ENCODE results near the gene NANOS2.
"Not testable (repeated sequence)": the region's sequence is repeated elsewhere in the genome, so short reads cannot be mapped to it uniquely, and the experiment has no call there.

Gene NANOS2

DNA sequence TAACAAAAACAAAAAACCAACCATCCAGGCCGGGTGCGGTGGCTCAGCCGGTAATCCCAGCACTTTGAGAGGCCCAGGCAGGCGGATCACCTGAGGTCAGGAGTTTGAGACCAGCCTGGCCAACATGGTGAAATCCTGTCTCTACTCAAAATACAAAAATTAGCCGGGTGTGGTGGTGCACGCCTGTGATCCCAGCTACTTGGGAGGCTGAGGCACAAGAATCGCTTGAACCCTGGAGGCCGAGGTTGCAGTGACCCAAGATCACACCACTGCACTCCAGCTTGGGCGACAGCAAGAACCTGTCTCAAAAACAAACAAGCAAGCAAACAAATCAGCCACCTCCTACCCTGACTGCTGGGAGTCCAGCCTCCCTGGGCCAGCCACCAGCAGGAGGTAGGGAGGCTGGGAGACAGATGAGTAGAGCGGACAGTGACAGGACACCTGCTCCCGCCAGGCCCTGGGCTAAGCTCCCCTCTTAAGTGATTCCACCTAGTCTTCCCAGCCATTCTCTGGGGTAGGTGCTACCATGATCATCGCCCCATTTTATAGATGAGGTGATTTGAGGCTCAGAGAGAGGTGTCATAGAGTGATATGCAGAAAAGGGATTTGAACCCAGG, 18.5 kb downstream of the NANOS2 start:
- DNase-seq (ENCODE audit: low read depth, low spot score) = not testable (repeated sequence)

DNA sequence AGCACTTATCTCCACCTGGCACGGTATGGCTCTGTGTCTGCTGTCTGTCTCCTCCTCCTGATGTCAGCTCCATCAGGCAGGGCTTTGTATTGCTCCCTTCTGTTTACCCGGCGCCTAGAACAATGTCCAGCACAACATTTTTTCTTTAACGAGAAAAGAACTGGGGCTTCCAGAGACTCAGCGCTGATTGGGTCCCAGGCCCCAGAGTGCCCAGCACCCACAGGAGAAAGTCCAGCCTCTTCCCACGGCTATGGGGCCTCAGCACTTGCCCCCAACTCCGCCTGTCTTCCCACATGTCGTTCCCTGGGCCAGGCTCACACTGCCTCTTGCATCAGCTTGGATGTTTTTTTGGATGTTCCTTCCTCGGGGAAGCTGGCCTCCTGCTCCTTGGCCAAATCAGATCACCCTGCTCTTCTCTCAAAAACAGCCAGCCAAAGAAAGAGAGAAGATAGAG, 19.0 kb downstream of the NANOS2 start:
- no peak for DNase-seq (ENCODE audit: low read depth, low spot score)

DNA sequence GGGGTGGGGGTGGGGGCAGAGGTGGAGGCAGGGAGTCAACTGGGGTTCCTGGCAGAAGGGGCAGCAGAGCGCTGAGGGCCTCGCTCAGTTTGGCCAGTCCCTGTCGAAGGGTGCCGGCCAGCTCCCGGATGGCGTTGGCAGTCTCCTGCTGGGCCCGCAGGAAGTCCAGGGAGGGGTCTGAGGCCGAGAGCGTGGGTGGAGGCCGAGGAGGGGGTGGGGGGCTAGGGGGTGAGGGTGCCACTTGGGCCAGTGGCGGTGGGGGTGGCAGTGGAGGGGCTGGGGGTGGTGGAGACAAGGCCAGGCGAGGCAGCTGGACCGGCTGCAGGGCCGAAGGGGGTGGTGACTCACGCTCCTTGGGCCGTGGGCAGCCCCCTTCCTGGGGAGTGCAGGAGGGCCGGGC, 23.7 kb downstream of the NANOS2 start:
- no peak for DNase-seq (ENCODE audit: low read depth, low spot score)

DNA sequence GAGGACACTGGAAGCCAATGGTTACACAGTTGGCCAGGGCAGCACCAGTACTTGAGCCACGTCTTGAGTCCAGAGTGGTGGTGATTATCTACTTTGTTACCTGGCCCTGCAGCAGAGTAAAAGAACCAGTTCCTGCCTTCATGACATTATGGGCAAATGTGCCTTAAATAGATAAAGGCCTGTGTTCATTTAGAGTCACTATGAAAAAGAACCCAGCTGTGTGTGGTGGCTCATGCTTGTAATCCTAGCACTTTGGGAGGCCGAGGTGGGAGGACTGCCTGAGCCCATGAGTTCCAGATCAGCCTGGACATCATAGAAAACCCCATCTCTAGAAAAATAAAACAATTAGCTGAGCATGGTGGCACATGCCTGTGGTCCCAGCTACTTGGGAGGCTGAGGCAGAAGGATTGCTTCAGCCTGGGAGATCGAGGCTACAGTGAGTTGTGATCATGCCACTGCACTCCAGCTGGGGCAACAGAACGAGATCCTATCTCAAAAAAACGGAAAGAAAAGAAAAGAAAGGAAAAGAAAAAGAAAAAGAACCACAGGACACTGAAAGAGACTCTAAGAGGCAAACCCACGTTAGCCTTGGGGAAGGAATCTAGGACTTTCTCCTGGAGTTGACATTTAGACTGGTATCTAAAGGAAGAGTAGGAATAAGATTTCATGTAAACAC, 25.2 kb downstream of the NANOS2 start:
- DNase-seq (ENCODE audit: low read depth, low spot score) = no peak

DNA sequence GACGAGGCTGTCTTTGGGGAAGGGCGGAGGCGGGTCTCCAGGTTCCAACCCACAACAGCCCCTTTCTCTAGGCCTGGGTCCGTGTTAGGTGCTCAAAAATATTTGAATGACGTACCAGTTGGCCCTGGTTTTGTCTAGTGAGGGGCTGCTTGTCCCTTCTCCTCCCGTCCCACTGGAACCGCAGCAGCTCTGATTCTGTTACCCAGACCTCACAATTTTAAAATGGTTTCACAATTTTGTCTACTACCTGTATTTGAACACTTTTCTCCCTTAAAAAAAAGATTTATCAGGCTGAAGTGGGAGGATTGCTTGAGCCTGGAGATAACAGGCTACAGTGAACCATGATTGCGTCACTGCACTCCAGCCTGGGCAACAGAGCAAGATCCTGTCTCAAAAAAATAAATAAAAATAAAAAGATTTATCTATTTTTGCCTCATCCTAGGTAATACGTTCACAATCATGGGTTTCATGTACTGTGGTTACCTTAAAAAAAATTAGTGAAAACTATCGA, 27.3 kb downstream of the NANOS2 start:
- DNase-seq (ENCODE audit: low read depth, low spot score) = no peak

DNA sequence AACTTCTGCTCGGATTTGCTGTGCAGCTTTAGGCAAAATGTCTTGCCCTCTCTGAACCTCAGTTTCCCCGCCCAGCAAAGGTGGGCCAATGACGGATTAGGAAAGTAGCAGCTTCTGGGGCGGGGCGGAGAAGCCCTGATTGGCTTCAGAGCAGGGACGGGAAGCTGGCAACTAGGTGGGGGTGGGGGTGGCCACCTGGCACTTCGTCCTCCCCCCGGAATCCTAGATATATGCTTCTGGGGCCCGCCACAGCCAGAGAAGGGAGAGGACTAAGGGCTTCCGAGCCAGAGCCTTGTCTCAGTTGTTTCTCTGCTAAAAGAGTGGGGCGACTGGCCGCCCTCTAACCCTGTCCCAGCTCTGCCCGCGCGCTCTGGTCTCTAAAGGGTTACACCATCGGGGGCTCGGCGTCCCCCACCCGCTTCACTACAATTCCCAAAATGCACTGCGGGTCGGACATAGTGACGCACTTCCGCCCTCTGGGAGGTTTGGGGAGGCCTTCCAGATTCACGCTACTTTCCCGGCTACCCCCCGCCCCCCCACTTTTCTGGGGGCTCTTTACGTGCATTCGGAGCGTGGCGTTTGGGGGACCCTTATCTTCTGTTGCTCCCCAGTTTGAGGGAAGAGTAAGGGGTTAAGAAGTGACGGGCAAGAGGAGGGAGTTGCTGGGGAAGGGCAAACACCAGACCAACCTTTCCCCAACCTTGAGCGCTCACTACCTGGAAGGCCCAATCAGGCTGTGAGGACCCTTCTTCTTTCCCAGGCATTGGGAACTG, 28.0 kb downstream of the NANOS2 start:
- peak; percentile 79 for DNase-seq (ENCODE audit: low read depth, low spot score)

DNA sequence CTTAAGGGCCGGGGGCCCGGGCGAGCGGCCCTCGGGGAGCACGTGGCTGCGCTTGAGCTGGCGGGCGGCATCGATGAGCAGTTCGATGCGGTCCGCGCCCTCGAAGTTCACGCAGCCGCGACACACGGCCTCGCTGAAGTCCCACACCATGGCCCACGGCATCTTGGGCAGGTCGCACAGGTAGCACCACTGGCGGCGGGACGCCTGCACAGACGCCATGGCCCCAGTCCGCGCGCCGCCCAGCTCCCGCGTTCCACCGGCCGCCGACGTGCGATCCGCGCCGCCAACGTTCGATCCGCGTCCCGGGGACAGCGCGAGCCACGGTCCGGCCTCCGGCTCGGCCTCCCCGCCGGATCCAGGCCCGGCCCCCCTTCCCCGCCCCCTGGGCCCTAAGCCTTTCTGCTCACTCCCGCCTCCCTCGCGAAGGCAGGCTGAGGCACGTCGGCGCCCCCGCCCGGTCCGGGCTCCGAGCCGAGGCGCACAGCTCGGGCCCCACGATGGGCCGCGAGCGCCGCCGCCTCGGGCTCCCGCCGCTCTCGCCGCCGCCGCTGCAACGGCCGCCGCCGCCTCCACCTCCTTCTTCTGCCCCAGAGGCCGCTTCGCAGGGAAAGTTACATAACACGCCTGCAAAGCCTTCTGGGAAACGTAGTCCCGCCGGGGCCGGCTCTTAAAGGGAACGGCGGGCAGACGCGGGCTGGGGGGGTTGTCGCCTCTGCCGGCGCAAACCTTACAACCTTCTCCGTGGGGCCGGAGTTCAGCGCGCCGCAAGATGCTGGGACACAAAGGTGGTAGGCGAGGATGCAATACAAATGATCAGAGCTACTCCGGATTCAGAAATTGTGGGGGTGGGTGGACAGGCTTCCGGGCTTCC, 28.8 kb downstream of the NANOS2 start, which contains the start of gene IRF2BP1:
TSS of gene IRF2BP1 (minus strand) at position 586 of the 871 bp plus-strand sequence. CDS start at position 219, 367 bp downstream.
- peak; percentile 58 for DNase-seq (ENCODE audit: low read depth, low spot score)

DNA sequence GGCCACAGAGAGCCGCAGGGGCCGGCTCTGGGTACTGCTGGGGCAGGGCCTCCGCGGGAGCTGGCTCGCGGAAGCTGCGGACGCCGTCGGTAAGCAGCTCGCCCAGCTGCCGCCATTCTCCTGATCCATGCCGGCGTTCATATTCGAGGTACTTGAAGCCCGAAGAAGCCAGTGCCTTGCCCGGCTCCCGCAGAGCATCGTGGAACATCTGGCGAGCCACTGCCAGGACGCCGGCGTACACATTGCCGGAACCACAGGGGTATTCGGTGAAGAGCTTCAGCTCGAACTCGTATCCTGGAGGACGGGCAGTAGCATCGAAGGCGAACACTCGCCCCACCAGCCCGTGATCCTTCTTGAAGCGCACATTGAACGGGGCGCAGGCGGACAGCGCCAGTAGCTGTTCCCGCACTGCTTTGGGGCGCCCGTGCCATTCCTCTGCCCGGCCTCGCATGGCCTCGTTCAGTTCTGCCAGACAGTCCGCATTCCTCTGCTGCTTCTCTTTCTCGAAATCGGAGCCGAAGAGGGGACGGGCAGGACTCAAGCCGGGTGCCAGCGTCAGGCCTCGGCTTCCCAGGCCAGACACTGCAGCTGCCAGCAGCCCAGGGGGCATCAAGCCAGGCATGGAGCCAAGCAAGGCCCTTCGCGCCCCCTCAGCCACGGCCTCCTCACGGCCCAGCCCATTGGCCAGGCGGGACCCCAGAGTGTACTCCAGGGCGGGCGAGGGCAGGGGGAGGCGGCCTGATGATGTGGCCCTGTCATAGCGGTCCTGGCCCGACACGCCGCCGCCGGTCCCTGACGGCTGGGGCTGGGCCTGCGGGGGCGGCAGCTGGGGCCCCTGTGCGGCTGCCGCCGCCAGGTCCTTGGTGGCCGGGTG, 29.7 kb downstream of the NANOS2 start:
- DNase-seq (ENCODE audit: low read depth, low spot score) = no peak

DNA sequence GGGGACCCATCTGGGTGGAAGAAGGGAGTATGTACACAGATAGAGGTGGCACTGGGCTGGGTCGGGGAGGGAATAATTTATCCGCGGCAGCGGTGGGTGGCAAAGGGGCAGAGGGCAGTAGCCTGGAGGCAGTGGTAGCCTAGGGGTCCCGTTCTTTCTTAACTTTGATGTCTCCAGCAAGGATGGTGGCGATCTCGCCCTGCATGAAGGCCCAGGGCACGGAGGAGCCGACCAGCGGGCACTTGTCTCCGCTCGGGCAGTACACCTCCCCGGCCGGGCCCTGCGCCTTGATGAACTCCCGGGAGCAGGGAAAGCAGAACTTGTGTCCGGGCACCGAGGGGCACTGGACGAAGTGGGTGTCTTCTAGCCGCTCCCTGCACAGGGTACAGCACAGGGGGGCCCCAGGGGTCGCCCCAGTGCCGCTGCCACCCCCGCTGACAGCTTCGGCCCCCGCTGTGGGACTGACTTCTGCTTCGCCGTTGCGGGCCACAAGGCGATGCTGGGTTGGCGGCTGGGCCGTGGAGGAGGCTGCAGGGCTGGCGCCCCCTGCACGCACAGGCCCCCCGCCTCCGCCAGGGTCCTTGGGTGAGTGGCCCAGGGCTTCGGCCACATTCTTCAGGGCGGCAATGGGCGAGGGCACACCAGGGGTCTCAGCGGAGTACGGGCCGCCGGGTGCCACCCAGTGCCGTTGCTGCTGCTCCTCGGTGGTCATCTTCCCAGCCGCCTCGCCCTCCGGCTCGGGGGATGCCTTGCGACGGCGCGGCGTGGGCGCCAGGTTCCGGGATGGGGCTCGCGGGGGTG, 30.5 kb downstream of the NANOS2 start:
- DNase-seq (ENCODE audit: low read depth, low spot score) = no peak

DNA sequence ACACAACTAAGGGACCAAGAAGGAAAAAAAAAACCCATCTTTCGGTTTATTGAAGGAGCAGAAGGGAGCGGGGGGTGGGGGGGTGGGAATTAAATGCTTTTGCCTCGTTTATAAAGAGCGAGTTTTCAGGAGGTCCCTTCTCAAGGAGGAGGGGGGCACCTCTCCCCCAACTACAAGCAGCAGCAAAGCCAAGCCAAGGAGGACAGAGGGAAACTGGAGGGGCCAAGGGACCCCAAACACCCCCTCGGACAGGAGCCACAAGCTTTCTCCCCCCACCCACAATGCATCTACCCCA, 31.0 kb downstream of the NANOS2 start:
- DNase-seq (ENCODE audit: low read depth, low spot score) = no peak

DNA sequence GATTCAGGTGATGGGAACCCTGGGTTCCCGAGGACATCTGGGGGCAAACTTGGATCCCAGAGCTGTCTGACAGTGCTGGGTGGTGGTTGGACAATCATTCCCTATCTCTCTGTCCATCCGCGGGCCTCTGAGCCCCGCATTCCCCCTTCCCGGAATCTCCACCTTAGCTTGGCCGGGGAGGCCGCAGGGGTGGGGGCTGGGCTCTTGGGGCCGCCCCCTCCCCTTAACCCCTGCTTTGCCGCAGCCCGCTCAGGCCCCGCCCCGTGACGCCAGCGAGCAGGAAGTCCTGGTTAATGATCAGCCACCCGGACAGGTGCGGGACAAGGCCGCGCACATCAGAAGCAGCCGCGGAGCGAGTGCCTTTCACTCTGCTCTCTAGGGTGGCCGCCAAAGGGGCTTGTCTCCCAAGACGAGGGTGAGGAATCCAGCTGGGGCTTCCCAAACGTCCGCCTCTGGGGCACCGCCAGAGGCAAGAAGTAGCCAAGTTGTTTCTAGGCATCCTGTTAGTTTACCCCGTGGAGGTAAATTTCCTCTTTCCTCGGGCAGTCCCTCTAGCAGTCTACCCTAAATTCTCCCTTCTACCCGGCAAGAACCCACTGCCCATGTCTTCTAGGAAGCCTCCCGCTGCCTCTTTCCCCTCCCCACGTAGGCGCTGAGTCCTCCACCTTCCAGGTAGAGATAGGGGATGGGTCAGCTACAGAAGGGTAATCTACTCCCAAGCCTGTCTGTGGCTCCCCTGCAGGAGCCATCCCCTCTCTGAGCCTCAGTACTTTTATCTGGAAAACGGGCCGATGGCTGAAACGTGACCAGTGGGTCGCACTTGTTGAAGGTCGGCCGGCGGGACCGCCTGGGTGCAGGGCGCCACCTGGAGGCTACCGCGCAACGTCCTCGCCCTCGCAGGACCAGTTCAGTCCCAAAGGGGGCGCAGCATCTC, 31.7 kb downstream of the NANOS2 start:
- DNase-seq (ENCODE audit: low read depth, low spot score) = peak; percentile 71

DNA sequence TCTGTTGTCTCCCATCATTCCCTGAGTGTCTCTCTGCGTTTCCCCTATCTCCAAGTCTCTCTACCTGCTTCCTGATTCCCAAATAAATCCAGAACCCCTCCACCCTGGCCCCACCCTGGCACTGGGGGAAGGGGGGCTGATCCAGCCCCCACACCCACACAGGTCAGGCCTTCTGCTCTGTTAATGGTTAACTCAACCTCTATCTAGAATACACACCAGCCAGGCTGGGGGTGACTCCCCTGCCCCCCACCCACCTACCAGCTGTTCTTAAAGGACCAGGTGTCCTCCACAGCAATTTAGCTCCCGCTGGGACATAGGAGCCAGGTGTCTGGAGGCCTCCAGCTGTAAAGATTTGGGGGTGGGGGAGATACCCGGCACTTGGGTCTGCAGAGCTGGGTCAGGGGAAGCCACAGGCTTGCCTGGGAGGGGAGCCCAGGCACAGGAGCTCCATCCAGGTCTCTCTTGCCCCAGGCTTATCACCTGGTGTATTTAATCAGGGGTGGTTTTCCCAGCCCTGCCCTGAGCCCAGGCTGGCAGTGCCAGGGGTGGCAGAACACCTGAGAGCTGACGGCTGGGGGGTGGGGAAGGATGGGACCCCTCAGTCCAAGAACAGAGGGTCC, 32.6 kb downstream of the NANOS2 start:
- DNase-seq (ENCODE audit: low read depth, low spot score) = no peak

DNA sequence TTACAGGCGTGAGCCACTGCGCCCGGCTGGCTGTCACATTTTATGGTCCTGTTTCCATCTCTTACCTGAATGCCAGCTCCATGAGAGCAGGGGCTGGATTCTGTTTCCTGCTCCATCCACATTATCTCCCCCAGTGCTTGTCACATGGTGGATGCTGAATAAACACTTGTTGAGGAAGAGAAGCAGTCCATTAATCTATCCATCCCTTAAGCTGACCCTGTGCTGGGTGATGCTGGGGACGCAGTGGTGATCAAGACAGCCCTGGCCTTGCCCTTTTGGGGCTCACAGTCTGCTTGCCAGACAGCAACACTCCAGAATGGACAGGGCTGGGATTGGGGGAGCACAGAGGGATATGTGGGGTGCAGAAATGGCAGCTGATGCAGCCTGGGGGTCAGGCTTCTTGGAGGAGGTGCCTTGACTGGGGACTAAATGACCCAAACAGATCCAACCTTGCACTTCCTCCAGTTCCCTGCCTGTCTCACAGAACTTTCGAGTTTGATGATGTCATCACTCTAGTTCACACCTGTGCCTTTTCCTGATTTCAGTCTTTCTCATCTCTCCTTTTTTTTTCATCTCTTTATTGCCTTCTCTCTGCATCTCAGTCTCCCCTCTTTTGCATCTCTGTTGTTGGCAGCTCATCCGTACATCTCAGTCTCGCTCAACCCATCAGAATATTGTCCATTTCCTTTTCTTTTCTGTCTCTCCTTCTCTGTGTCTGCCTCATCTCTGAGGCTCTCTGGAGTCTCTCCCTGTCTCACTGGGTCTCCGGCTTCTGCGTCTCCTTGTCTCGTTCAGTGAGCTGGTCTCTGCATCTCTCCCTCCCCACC, 33.3 kb downstream of the NANOS2 start:
- no peak for DNase-seq (ENCODE audit: low read depth, low spot score)

DNA sequence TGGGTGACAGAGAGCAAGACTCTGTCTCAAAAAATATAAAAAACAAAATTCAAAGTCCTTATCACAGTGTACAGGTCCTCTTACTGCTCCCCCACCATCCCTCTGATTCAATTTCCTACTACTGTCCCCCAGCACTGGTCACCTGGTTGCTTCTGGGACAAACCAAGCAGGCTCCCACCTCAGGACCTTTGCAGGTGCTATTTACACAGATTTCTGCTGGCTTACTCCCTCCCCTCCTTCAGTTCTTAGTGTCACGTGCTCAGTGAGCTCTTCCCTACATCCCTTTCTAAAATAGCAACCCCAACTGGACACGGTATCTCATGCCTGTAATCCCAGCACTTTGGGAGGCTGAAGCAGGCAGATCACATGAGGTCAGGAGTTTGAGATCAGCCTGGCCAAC, 34.6 kb downstream of the NANOS2 start:
- no peak for DNase-seq (ENCODE audit: low read depth, low spot score)

DNA sequence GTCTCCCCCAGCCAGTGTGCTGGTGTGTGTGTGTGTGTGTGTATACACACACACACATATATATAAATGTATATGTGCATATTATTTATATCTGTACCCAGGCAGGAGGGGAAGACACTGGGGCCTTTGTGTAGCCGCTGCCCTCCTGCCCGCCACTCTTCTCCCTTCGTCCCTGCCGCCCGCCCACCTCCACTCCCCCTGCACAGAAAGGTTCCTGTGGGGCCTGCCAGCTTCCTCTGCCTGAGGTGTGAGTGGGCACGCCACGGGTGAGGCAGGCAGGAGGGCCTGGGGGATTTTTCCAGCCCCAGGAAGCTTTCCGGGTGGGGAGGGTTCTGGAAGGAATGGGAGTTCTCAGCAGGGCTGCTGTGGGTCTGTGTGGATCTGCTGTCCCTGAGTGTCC, 35.5 kb downstream of the NANOS2 start:
- no peak for DNase-seq (ENCODE audit: low read depth, low spot score)

DNA sequence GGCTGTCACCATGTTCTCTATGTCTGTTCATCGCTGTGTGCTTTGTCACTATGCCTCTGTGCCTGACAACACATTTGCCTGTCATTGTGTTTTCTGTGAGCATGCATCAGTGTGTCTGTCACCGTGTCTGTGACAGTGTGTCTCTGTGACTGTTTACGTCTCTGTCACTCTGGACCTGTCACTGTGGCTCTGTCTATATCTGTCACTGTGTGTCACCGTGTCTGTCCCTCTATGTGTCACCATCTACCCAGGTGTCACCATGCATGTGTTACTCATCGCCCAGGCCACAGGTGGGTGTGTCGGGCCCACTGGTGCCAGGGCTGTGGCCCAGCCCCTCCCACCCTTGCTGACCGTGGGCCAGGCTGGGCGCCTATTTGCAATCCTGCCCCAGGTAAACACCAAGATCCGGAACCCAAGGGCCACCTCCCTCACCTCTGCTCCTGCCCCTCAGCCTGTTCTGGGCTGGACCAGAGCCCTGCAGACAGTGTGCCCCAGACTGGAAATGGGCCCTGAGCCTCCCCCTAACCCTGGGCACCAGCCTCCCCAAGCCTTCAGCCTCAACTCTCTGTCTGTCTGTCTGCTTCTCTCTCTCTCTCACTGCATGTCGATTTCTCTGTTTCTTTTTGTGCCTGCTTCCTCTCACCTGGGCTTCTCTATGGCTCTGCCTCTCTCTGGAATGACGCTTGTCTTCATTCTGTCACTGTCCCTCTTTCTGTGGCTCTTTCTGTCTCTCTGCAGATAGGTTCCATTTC, 36.4 kb downstream of the NANOS2 start:
- no peak for DNase-seq (ENCODE audit: low read depth, low spot score)
